ENCODE measurements around the gene CD24. TPM values are rescaled to one million over a fixed set of nuclear protein-coding genes. Genes with fewer than 3 reads are reported as not detected.

CD24 gene
- total and polyA plus RNA-seq, 10 of the 15 experiments (the other 5 are each of a cell fraction or from before 2014, with no cell fraction given): 0.19 to 21.2 (median 9.0) TPM

DNA sequence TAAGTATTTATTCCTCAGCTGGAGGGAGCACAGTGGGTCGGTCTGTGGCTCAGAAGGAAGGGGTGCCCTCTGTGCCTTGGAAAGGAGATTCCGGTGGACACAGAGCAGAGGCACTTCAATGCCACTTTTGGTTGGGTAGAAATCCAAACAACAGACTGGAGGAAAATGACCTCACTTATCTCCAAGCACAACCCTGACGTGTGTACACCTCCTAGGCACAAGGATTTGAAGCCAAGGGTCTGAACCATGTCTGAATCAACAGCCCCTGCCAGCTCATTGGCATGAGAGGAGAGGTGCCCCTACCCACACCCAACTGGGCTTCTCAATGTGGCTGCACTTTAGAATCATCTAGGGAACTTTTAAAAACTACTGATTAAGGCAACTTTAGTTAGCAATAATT, 13.4 kb downstream of the CD24 start (continued):
- TF ChIP-seq, protein P1, sequence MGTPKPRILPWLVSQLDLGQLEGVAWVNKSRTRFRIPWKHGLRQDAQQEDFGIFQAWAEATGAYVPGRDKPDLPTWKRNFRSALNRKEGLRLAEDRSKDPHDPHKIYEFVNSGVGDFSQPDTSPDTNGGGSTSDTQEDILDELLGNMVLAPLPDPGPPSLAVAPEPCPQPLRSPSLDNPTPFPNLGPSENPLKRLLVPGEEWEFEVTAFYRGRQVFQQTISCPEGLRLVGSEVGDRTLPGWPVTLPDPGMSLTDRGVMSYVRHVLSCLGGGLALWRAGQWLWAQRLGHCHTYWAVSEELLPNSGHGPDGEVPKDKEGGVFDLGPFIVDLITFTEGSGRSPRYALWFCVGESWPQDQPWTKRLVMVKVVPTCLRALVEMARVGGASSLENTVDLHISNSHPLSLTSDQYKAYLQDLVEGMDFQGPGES (IDR thresholded peaks at IDR 0.05): no peak
- no peak for TF ChIP-seq MEF2A (IDR thresholded peaks at IDR 0.05; ENCODE audit: insufficient read depth, low read depth, low read length)

DNA sequence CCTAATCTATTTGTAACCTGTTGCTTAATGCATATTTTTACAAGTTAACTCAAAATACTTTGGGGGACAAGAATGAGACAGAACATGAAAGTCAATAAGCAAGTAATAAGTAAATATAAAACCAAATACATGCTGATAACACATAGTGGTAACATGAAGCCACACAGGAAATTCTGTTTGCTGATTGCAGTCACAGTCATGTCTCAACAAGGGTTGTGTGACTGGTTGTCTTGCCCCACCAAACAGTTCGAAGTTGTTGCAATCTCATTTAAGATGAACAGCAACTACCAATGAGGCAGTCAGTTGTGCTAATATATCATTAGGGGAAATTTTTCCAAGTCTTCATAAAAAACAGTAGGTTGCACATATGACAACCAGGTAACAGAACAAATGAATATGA, 14.5 kb downstream of the CD24 start:
- TF ChIP-seq ETV6 (conservative IDR thresholded peaks at IDR 0.05 in 1 of 2, IDR thresholded peaks at IDR 0.05 in 1 of 2; ENCODE audit: borderline replicate concordance in 1 of 2, low read depth in 1 of 2) (no peak), YY1 (IDR thresholded peaks at IDR 0.05; ENCODE audit: low read depth, low read length) (no peak), MTA2 (IDR thresholded peaks at IDR 0.05; ENCODE audit: low read depth) (no peak), BCL11A (IDR thresholded peaks at IDR 0.05; ENCODE audit: low read depth, low read length) (no peak), CEBPZ (IDR thresholded peaks at IDR 0.05; ENCODE audit: low read depth, low read length) (no peak), SPI1 (IDR thresholded peaks at IDR 0.05; ENCODE audit: borderline replicate concordance, insufficient read depth, low read depth, low read length) (no peak), PAX5 (IDR thresholded peaks at IDR 0.05; ENCODE audit: borderline replicate concordance, low read depth, low read length) (no peak), KAT2A (conservative IDR thresholded peaks at IDR 0.05; ENCODE audit: control insufficient read depth, low read depth, low read length) (no peak), TARDBP (IDR thresholded peaks at IDR 0.05; ENCODE audit: borderline replicate concordance) (no peak), POLR2AphosphoS2 (IDR thresholded peaks at IDR 0.05; ENCODE audit: low read depth, low read length) (no peak)
- Histone ChIP-seq H4K20me1 (ENCODE audit: control insufficient read depth, insufficient read depth) (no peaks in the 10 kb centered on the region), H3K4me3 (no peak overlapping the region), H3K27ac (ENCODE audit: control insufficient read depth, insufficient read depth) (no peak overlapping the region), H3K4me1 (ENCODE audit: control insufficient read depth, insufficient read depth, low read length) (no peaks in the 10 kb centered on the region), H3K4me2 (ENCODE audit: control insufficient read depth, insufficient read depth) (no peak overlapping the region), H2AFZ (ENCODE audit: control insufficient read depth, low read depth, low read length) (no peak overlapping the region), H3K9me3 (replicated peaks; ENCODE audit: control insufficient read depth, insufficient read depth, low read length) (no peaks in the 10 kb centered on the region), H3K36me3 (ENCODE audit: control insufficient read depth in 2 of 2, insufficient read depth in 2 of 2, low read length in 1 of 2) (no peaks in the 10 kb centered on the region), H3K9ac (ENCODE audit: control insufficient read depth, insufficient read depth, low read length) (no peak overlapping the region), H3K79me2 (ENCODE audit: control insufficient read depth, insufficient read depth, low read length) (no peaks in the 10 kb centered on the region), H3K27me3 (replicated peaks in 1 of 2; ENCODE audit: control insufficient read depth in 2 of 2, insufficient read depth in 2 of 2, low read length in 1 of 2) (no peaks in the 10 kb centered on the region)
- ChIA-PET CTCF (no interaction called here), SMC1A (ENCODE audit: uncharacterized antibody, unreplicated experiment) (no interaction called here), RAD21 (ENCODE audit: unreplicated experiment) (no interaction called here), POLR2A (no interaction called here)
- in situ Hi-C loops (cut with MboI): no loop called here
- DNase-seq (ENCODE audit: low read depth, low spot score) (no peak), ATAC-seq (no peak), FAIRE-seq (no peak)
- BruUV-seq (replicated peaks): no TSS peak
- 40% methylated on average over 1 of the region's 1 CpG for WGBS (ENCODE audit: insufficient coverage, insufficient replicate concordance, low lambda C conversion rate, missing lambda C conversion rate)
- intact Hi-C loops (cut with micrococcal nuclease; ENCODE audit: unreplicated experiment): no loop called here
